Measurements from ENCODE around the gene DNAAF1.

Gene DNAAF1

DNA sequence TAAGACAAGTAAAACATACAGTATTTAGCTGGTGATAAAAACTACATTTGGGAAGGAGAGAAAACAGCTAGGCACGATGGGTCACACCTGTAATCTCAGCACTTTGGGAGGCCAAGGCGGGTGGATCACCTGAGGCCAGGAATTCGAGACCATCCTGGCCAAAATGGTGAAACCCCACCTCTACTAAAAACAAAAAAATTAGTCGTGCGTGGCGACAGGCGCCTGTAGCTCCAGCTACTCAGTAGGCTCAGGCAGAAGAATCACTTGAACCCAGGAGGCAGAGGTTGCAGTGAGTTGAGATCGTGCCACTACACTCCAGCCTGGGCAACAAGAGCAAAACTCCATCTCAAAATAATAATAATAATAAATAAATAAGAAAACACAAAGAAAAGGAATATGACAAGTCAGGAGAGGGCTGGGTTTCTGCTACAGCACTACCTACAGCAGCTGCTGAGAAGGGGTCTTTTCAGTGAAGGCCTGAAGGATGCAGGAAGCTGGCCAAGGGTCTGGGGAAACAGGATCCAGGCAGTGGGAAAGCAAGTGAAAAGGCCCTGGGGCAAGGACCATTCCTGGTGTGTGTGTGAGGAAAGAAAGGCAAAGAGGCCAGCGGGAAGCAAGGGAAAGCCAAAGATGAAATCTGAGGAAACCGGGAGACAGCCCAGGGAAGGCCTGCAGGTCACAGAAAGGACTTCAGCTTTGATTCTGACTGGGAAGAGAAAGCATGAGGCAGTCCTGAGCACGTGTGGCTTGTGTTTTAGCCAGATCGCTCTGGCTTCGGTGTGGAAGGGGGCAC lies 39.0 kb upstream of the DNAAF1 start:
- TF ChIP-seq ZBTB7A (IDR thresholded peaks at IDR 0.05; ENCODE audit: low read depth) (no peak), RAD21 (IDR thresholded peaks at IDR 0.05; ENCODE audit: low read depth) (no peak)
- TF ChIP-seq, protein P1, sequence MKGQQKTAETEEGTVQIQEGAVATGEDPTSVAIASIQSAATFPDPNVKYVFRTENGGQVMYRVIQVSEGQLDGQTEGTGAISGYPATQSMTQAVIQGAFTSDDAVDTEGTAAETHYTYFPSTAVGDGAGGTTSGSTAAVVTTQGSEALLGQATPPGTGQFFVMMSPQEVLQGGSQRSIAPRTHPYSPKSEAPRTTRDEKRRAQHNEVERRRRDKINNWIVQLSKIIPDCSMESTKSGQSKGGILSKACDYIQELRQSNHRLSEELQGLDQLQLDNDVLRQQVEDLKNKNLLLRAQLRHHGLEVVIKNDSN (IDR thresholded peaks at IDR 0.05), result no peak

DNA sequence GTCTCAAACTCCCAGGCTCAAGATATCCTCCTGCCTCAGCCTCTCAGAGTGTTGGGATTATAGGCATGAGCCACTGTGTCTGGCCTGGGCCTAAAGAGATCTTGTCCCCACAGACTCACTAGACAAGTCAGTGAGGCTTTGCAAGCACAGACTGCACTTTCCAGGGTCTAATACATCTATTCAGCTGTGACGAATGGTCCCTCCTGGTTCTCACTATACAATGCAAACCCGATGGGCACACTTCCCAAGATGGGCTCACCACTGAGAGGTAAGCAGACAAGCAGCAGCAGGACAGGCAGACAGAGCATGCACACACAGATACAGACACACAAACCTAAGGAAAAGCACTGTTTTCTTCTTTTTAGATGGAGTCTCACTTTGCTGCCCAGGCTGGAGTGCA lies 37.2 kb upstream of the DNAAF1 start:
- TF ChIP-seq TEAD4 (IDR thresholded peaks at IDR 0.05) (no peak), YY1 (IDR thresholded peaks at IDR 0.05; ENCODE audit: low read depth) (no peak), TCF12 (IDR thresholded peaks at IDR 0.05; ENCODE audit: low read depth) (no peak), EP300 (IDR thresholded peaks at IDR 0.05; ENCODE audit: borderline replicate concordance) (no peak), CEBPB (IDR thresholded peaks at IDR 0.05) (no peak), ZBTB7A (IDR thresholded peaks at IDR 0.05; ENCODE audit: low read depth) (no peak), RAD21 (IDR thresholded peaks at IDR 0.05; ENCODE audit: low read depth) (no peak)
- TF ChIP-seq, protein P2, sequence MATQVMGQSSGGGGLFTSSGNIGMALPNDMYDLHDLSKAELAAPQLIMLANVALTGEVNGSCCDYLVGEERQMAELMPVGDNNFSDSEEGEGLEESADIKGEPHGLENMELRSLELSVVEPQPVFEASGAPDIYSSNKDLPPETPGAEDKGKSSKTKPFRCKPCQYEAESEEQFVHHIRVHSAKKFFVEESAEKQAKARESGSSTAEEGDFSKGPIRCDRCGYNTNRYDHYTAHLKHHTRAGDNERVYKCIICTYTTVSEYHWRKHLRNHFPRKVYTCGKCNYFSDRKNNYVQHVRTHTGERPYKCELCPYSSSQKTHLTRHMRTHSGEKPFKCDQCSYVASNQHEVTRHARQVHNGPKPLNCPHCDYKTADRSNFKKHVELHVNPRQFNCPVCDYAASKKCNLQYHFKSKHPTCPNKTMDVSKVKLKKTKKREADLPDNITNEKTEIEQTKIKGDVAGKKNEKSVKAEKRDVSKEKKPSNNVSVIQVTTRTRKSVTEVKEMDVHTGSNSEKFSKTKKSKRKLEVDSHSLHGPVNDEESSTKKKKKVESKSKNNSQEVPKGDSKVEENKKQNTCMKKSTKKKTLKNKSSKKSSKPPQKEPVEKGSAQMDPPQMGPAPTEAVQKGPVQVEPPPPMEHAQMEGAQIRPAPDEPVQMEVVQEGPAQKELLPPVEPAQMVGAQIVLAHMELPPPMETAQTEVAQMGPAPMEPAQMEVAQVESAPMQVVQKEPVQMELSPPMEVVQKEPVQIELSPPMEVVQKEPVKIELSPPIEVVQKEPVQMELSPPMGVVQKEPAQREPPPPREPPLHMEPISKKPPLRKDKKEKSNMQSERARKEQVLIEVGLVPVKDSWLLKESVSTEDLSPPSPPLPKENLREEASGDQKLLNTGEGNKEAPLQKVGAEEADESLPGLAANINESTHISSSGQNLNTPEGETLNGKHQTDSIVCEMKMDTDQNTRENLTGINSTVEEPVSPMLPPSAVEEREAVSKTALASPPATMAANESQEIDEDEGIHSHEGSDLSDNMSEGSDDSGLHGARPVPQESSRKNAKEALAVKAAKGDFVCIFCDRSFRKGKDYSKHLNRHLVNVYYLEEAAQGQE (IDR thresholded peaks at IDR 0.05; ENCODE audit: low read depth), result no peak
- TF ChIP-seq, protein P1 (IDR thresholded peaks at IDR 0.05), result no peak

DNA sequence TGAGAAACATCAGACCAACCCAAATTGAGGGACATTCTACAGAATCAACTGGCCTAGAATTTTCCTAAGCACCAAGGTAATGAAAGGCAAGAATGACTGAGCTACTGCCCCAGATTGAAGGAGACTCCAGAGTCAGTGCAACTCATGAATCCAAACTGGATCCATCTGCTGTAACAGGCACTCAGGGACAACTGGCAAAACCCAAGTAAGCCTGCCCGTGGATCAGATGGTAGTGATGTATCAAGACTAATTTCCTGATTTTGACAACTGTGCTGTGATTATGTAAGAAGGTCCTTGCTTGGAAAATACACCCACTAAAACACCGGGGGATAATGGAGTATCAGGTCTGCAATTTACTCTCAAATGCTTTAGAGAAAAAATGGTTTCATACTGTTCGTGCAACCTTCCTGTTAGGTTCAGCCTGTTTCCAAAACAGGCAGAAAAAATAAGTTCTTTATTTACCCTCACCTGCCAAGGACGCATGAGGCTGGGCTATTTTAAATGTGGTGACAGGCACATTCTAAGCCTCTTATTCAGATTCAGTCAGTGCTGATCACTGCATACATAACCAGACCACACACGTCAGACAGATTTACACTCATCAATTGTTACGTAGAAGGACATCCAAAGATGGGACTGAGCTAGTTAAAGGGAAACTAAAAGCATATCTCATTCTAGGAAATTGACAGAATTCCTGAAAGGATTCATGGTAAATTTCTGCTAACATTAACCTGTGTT lies 35.3 kb upstream of the DNAAF1 start:
- no peak for TF ChIP-seq NFIC (IDR thresholded peaks at IDR 0.05)

DNA sequence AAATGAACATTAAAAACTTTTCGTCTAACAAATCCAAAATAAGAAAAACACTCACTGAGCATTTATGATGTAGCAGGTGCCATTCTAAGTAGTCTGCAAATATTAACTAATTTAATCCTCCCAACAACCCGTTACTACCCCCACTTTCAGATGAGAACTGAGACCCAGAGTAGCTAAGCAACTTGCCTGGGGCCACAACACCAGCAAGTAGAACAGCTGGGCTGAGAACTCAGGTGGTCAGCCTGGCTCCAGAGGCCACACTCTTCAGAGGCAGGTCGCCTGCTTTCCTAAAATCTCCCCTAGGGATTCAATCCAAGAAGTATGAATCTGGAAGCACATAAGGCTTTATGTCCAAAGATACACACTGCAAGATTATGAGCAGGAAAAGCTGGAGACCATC lies 34.6 kb upstream of the DNAAF1 start:
- no peak for TF ChIP-seq YY1 (IDR thresholded peaks at IDR 0.05; ENCODE audit: low read depth)
- TF ChIP-seq TCF12 (IDR thresholded peaks at IDR 0.05; ENCODE audit: low read depth), result no peak
- TF ChIP-seq, protein P2 (IDR thresholded peaks at IDR 0.05; ENCODE audit: low read depth), result no peak

DNA sequence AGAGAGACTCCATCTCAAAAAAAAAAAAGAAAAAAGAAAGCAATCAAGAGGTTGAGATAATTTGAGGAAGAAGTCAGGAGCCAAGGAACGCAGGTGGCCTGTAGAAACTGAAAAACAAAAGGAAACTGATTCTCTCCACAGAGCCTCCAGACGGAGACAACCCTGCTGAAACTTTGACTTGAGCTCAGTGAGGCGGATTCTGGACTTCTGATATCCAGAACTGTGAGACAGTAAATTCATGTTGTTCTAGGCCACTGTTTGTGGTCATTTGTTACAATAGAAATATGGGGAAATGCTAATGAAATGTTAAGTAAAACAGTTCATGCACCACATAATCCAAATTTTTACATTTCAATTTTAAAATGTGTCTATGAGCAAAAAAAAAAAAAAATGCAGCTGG lies 33.6 kb upstream of the DNAAF1 start:
- TF ChIP-seq, protein P3, sequence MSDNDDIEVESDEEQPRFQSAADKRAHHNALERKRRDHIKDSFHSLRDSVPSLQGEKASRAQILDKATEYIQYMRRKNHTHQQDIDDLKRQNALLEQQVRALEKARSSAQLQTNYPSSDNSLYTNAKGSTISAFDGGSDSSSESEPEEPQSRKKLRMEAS (IDR thresholded peaks at IDR 0.05), result no peak
- TF ChIP-seq ZBTB7A (IDR thresholded peaks at IDR 0.05; ENCODE audit: low read depth), result no peak
- TF ChIP-seq, protein P2 (IDR thresholded peaks at IDR 0.05; ENCODE audit: low read depth), result no peak
- no peak for TF ChIP-seq TCF12 (IDR thresholded peaks at IDR 0.05; ENCODE audit: low read depth)
- TF ChIP-seq CEBPB (IDR thresholded peaks at IDR 0.05), result no peak
- no peak for TF ChIP-seq FOXM1 (IDR thresholded peaks at IDR 0.05; ENCODE audit: borderline replicate concordance, low read depth)
- TF ChIP-seq YY1 (IDR thresholded peaks at IDR 0.05; ENCODE audit: low read depth), result no peak
- no peak for TF ChIP-seq EGR1 (IDR thresholded peaks at IDR 0.05)
- no peak for TF ChIP-seq CREB1 (IDR thresholded peaks at IDR 0.05; ENCODE audit: low read depth)
- TF ChIP-seq TAF1 (IDR thresholded peaks at IDR 0.05; ENCODE audit: low read depth), result no peak
- no peak for TF ChIP-seq EP300 (IDR thresholded peaks at IDR 0.05; ENCODE audit: borderline replicate concordance)
- no peak for TF ChIP-seq RAD21 (IDR thresholded peaks at IDR 0.05; ENCODE audit: low read depth)
- no peak for TF ChIP-seq NFIC (IDR thresholded peaks at IDR 0.05)
- TF ChIP-seq, protein P1 (IDR thresholded peaks at IDR 0.05), result no peak
- TF ChIP-seq TEAD4 (IDR thresholded peaks at IDR 0.05), result no peak
